B cell (primary cell): ENCODE measurements around the gene KIAA0825. TPM values are rescaled to one million over a fixed set of nuclear protein-coding genes. Genes with fewer than 3 reads are reported as not detected.

Experiments used
- ATAC-seq: fragments of 200-7000 bp; cut with Tn5 transposase; one replicate; pipeline ENCODE4 v1.10.0; 2021; ENCODE audit warnings: low read depth, mild to moderate bottlenecking, moderate number of reproducible peaks, moderate library complexity
- CTCF ChIA-PET: fragments of 350-600 bp; sonication (Branson Sonifier 250); formaldehyde crosslinking; loops from one replicate; lab custom pipeline; 2021; ENCODE audit warnings: antibody characterized with exemption, inconsistent platforms; lab: Charles Lee
- POLR2A ChIA-PET: fragments of 350-600 bp; sonication (Branson Sonifier 250); formaldehyde crosslinking; loops from one replicate; lab custom pipeline; 2021; ENCODE audit warnings: antibody characterized with exemption; lab: Charles Lee
- DNase-seq: peaks from one replicate; pipeline ENCODE4 v3.0.0; 2013
- H2AFZ ChIP-seq: 2 replicates; pipeline ENCODE4 v1.6.1; 2012; ENCODE audit warnings: mild to moderate bottlenecking, low read depth, low read length; ENCODE audit not compliant: insufficient read depth, poor library complexity, severe bottlenecking
- H3K27ac ChIP-seq, 2 donors: 1 replicate in 1 of 2; 2 replicates in 1 of 2; pipeline ENCODE4 v1.5.1; 2012 to 2013; ENCODE audit warnings: low read length in 2 of 2, mild to moderate bottlenecking in 2 of 2, moderate library complexity in 1 of 2
- H3K27me3 ChIP-seq, 4 experiments: fragments of 200-600 bp in 1 of 4; sonication (generic) in 1 of 4; replicated peaks in 1 of 4; 1 replicate in 2 of 4; 2 replicates in 2 of 4; pipeline versions ENCODE4 v1.6.1 to v1.7.0; 2013 to 2016; ENCODE audit warnings: low read length in 3 of 4, mild to moderate bottlenecking in 2 of 4, mixed read lengths in 1 of 4, moderate library complexity in 1 of 4; ENCODE audit not compliant: insufficient read depth in 4 of 4, control insufficient read depth in 3 of 4; ENCODE audit errors: control extremely low read depth in 1 of 4
- H3K36me3 ChIP-seq, 2 experiments: replicated peaks in 1 of 2; 1 replicate in 1 of 2; 2 replicates in 1 of 2; pipeline versions ENCODE4 v1.6.1 to v1.7.1; 2013; ENCODE audit warnings: low read length in 1 of 2; ENCODE audit not compliant: insufficient read depth in 2 of 2, control insufficient read depth in 1 of 2; ENCODE audit errors: control extremely low read depth in 1 of 2, extremely low read depth in 1 of 2
- H3K4me1 ChIP-seq, 2 donors: fragments of 200-600 bp in 1 of 2; sonication (generic) in 1 of 2; 1 replicate in 1 of 2; 2 replicates in 1 of 2; pipeline versions ENCODE4 v1.5.1 to v1.6.1; 2013 to 2017; ENCODE audit warnings: low read length in 2 of 2; ENCODE audit not compliant: control insufficient read depth in 2 of 2, insufficient read depth in 2 of 2
- H3K4me2 ChIP-seq: replicated peaks from 2 replicates; pipeline ENCODE3; 2012; ENCODE audit warnings: mild to moderate bottlenecking, low read depth, low read length; ENCODE audit not compliant: poor library complexity, severe bottlenecking
- H3K4me3 ChIP-seq, 5 experiments: fragments of 200-600 bp in 1 of 5; sonication (generic) in 1 of 5; 1 replicate in 3 of 5; 2 replicates in 2 of 5; pipeline versions ENCODE4 v1.5.1 to v1.7.0; 2011 to 2016; ENCODE audit warnings: low read length in 4 of 5, mild to moderate bottlenecking in 4 of 5, low read depth in 2 of 5, control low read depth in 1 of 5, moderate library complexity in 1 of 5; ENCODE audit not compliant: insufficient read depth in 1 of 5; ENCODE audit errors: control extremely low read depth in 1 of 5, extremely low read depth in 1 of 5
- H3K79me2 ChIP-seq: fragments of 200-600 bp; sonication (generic); one replicate; pipeline ENCODE4 v1.6.0; 2016; ENCODE audit warnings: low read length; ENCODE audit not compliant: control insufficient read depth, insufficient read depth
- H3K9ac ChIP-seq: fragments of 200-600 bp; sonication (generic); 2 replicates; pipeline ENCODE4 v1.6.1; 2017; ENCODE audit warnings: mild to moderate bottlenecking, low read length, moderate library complexity
- H3K9me3 ChIP-seq, 3 donors: one replicate each; pipeline versions ENCODE4 v1.6.1 to v1.7.1; 2013; ENCODE audit warnings: low read length in 2 of 3; ENCODE audit not compliant: control insufficient read depth in 2 of 3, insufficient read depth in 1 of 3; ENCODE audit errors: control extremely low read depth in 1 of 3
- H4K20me1 ChIP-seq: 2 replicates; pipeline ENCODE4 v1.6.0; 2012; ENCODE audit warnings: mild to moderate bottlenecking, low read length; ENCODE audit not compliant: insufficient read depth, control insufficient read depth, poor library complexity, severe bottlenecking
- H3K27ac Mint-ChIP-seq: one replicate; pipeline ENCODE4 v1.8.0; 2021; ENCODE audit warnings: mixed read lengths
- H3K27me3 Mint-ChIP-seq: one replicate; pipeline ENCODE4 v1.8.0; 2021; ENCODE audit warnings: mixed read lengths
- H3K4me1 Mint-ChIP-seq: one replicate; pipeline ENCODE4 v1.8.0; 2021; ENCODE audit warnings: mixed read lengths
- H3K4me3 Mint-ChIP-seq: one replicate; pipeline ENCODE4 v1.8.0; 2021; ENCODE audit warnings: mixed read lengths
- H3K9me3 Mint-ChIP-seq: one replicate; pipeline ENCODE4 v1.8.0; 2022; ENCODE audit warnings: mixed read lengths; ENCODE audit not compliant: insufficient read depth
- EZH2 ChIP-seq: IDR thresholded peaks from 2 replicates; pipeline ENCODE4 v1.6.1; 2012; ENCODE audit warnings: borderline replicate concordance, low read depth, mild to moderate bottlenecking, moderate library complexity, low read length; ENCODE audit not compliant: insufficient read depth, poor library complexity, severe bottlenecking
- WGBS: methylation state at CpG from one replicate; pipeline ENCODE4 v1.1.5; 2013; ENCODE audit warnings: missing lambda C conversion rate; ENCODE audit not compliant: insufficient coverage; 5-methylcytosine and 5-hydroxymethylcytosine counted together
- intact Hi-C: fragments of 100-400 bp; cut with micrococcal nuclease; formaldehyde crosslinking; loops from one replicate; pipeline ENCODE4 v1.10.0; 2022
- polyA plus RNA-seq: library from polyadenylated mRNA; depleted of rRNA; stranded (reverse); fragments of >200 nt; gene quantifications from 2 replicates; pipeline ENCODE4 v1.2.3, GENCODE V29; 2012
- total RNA-seq, 2 donors: library from RNA; stranded (reverse); fragments of 120-200 nt in 1 of 2; gene quantifications; 1 replicate in 1 of 2; 2 replicates in 1 of 2; pipeline versions ENCODE4 v1.2.3 to v1.2.4, GENCODE V29; 2013 to 2022
- TF ChIP-seq, protein P1 (sequence below): fragments of 200-600 bp; IDR thresholded peaks from one replicate; pipeline ENCODE4 v1.8.0; 2022; ENCODE audit warnings: antibody characterized with exemption, mild to moderate bottlenecking

KIAA0825 gene
- total and polyA plus RNA-seq, 2 donors (not counting 1 experiment from before 2014, with no cell fraction given) = 0.43 to 2.7 TPM

GRCh38 chr5:94180761-94181160 lies 437.6 kb downstream of the KIAA0825 start:
- Mint-ChIP-seq H3K4me1 (no peaks in the 10 kb centered on the region), H3K27me3 (peaks cover 3% of the 10 kb centered on the region), H3K27ac (no peak overlapping the region), H3K4me3 (no peak overlapping the region), H3K9me3 (no peaks in the 10 kb centered on the region)
- Histone ChIP-seq H3K36me3 (no peaks in the 10 kb centered on the region), H3K9ac (no peak overlapping the region), H3K9me3 (no peaks in the 10 kb centered on the region), H3K4me1 (no peaks in the 10 kb centered on the region), H3K27ac (no peak overlapping the region), H3K79me2 (no peaks in the 10 kb centered on the region), H3K4me2 (no peak overlapping the region), H3K4me3 (no peak overlapping the region), H3K27me3 (no peaks in the 10 kb centered on the region), H4K20me1 (no peaks in the 10 kb centered on the region), H2AFZ (no peak overlapping the region)
- intact Hi-C loops = no loop called here
- ATAC-seq = no peak
- CTCF ChIA-PET = no interaction called here
- TF ChIP-seq EZH2 = no peak
- TF ChIP-seq, protein P1, sequence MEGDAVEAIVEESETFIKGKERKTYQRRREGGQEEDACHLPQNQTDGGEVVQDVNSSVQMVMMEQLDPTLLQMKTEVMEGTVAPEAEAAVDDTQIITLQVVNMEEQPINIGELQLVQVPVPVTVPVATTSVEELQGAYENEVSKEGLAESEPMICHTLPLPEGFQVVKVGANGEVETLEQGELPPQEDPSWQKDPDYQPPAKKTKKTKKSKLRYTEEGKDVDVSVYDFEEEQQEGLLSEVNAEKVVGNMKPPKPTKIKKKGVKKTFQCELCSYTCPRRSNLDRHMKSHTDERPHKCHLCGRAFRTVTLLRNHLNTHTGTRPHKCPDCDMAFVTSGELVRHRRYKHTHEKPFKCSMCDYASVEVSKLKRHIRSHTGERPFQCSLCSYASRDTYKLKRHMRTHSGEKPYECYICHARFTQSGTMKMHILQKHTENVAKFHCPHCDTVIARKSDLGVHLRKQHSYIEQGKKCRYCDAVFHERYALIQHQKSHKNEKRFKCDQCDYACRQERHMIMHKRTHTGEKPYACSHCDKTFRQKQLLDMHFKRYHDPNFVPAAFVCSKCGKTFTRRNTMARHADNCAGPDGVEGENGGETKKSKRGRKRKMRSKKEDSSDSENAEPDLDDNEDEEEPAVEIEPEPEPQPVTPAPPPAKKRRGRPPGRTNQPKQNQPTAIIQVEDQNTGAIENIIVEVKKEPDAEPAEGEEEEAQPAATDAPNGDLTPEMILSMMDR = no peak
- no peak for DNase-seq
- POLR2A ChIA-PET = no interaction called here

DNA sequence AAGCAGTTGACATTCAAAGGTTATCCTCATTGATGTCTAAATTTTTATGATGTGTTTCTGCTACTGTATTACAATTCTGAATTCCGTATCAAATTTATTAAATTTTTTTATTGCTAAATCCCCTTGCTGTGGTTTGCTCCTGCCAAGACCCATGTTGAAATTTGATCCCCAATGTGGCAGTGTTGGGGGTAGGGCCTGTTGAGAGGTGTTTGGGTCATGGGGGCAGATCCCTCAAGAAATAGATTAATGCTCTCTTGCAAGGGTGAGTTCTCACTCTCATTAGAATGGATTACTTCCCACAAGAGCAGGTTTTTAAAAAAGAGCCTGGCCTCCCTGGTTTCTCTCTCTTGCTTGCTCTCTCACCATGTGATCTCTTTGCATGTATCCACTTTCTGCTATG lies 442.5 kb downstream of the KIAA0825 start:
- DNase-seq (no peak), ATAC-seq (no peak)
- Histone ChIP-seq H3K4me1 (no peaks in the 10 kb centered on the region), H3K4me3 (no peak overlapping the region), H2AFZ (no peak overlapping the region), H3K9me3 (no peaks in the 10 kb centered on the region), H3K27me3 (no peaks in the 10 kb centered on the region), H3K4me2 (no peak overlapping the region), H3K27ac (no peak overlapping the region), H3K9ac (no peak overlapping the region), H3K36me3 (no peaks in the 10 kb centered on the region), H4K20me1 (no peaks in the 10 kb centered on the region), H3K79me2 (no peaks in the 10 kb centered on the region)
- Mint-ChIP-seq H3K4me1 (no peaks in the 10 kb centered on the region), H3K27me3 (peaks cover 3% of the 10 kb centered on the region), H3K9me3 (peaks cover 3% of the 10 kb centered on the region), H3K4me3 (no peak overlapping the region), H3K27ac (no peak overlapping the region)
- no CpG with 5 or more reads among the region's 1 CpG for WGBS
- TF ChIP-seq EZH2 = no peak
- TF ChIP-seq, protein P1 = no peak
- POLR2A ChIA-PET = no interaction called here
- intact Hi-C loops = no loop called here
- CTCF ChIA-PET = no interaction called here
